Spleen (tissue), 11 donors: ENCODE data around the gene TMEM63C. TPM values are rescaled to one million over a fixed set of nuclear protein-coding genes. Genes with fewer than 3 reads are reported as not detected.

Experiments
- DNase-seq: peaks from one replicate; pipeline ENCODE4 v3.0.0-alpha.2; 2020
- H3K27ac ChIP-seq, 8 donors: fragments of 200-600 bp; sonication (generic) in 7 of 8; 1 replicate in 4 of 8; 2 replicates in 4 of 8; pipeline versions ENCODE4 v1.5.0 to v1.8.0; 2016 to 2021; ENCODE audit warnings: inconsistent platforms in 4 of 8, mild to moderate bottlenecking in 4 of 8, moderate library complexity in 1 of 8
- H3K27me3 ChIP-seq, 7 donors: fragments of 200-600 bp; sonication (generic) in 6 of 7; replicated peaks in 1 of 7; 1 replicate in 4 of 7; 2 replicates in 3 of 7; pipeline versions ENCODE4 v1.5.0 to v1.8.0; 2016 to 2021; ENCODE audit warnings: inconsistent platforms in 3 of 7, mild to moderate bottlenecking in 1 of 7
- H3K36me3 ChIP-seq, 6 donors: fragments of 200-600 bp; sonication (generic) in 5 of 6; 1 replicate in 4 of 6; 2 replicates in 2 of 6; pipeline versions ENCODE4 v1.5.0 to v1.8.0; 2016 to 2021; ENCODE audit warnings: inconsistent platforms in 2 of 6
- H3K4me1 ChIP-seq, 6 donors: fragments of 200-600 bp; sonication (generic) in 5 of 6; 1 replicate in 3 of 6; 2 replicates in 3 of 6; pipeline versions ENCODE4 v1.5.0 to v1.8.0; 2016 to 2021; ENCODE audit warnings: inconsistent platforms in 3 of 6
- H3K4me3 ChIP-seq, 8 donors: fragments of 200-600 bp; sonication (generic) in 7 of 8; 1 replicate in 4 of 8; 2 replicates in 4 of 8; pipeline versions ENCODE4 v1.5.0 to v1.8.0; 2016 to 2021; ENCODE audit warnings: inconsistent platforms in 4 of 8, mild to moderate bottlenecking in 4 of 8, moderate library complexity in 2 of 8
- H3K9me3 ChIP-seq, 8 donors: fragments of 200-600 bp; sonication (generic) in 7 of 8; 1 replicate in 4 of 8; 2 replicates in 4 of 8; pipeline versions ENCODE4 v1.5.0 to v1.8.0; 2016 to 2021; ENCODE audit warnings: inconsistent platforms in 4 of 8
- POLR2A ChIP-seq, 3 donors: fragments of 450-650 bp; IDR thresholded peaks; one replicate each; pipeline ENCODE4 v1.5.1; 2017; ENCODE audit warnings: antibody characterized with exemption in 3 of 3, mild to moderate bottlenecking in 1 of 3
- POLR2AphosphoS5 ChIP-seq, 3 donors: sonication (generic); formaldehyde crosslinking; IDR thresholded peaks; one replicate each; pipeline ENCODE4 v1.5.1; 2017; ENCODE audit warnings: antibody characterized with exemption in 3 of 3
- WGBS, 5 donors: extraction: QIAGEN DNeasy Blood & Tissue Kit in 3 of 5; methylation state at CpG; one replicate each; pipeline versions ENCODE4 v1.1.5 to v1.1.7; 2013 to 2018; 5-methylcytosine and 5-hydroxymethylcytosine counted together
- intact Hi-C: fragments of 100-400 bp; cut with DNase I; formaldehyde crosslinking; loops from one replicate; pipeline ENCODE4 v1.15.0; 2023; ENCODE audit warnings: low total_unique reads
- polyA plus RNA-seq, 3 donors: library from polyadenylated mRNA; stranded (reverse); fragments of 200-250 nt; gene quantifications; one replicate each; pipeline ENCODE4 v1.2.1, GENCODE V29; 2013
- total RNA-seq, 7 donors: library from RNA; depleted of rRNA in 3 of 7; stranded (reverse); fragments of >200 nt in 3 of 7; fragmentation: NEBNext Ultra II Directional in 4 of 7; extraction: Animal tissue kit (Norgen Biotek cat#: 25700) in 4 of 7; gene quantifications; one replicate each; pipeline versions ENCODE4 v1.1.0 to v1.2.1, GENCODE V29; 2016 to 2021
- TF ChIP-seq, protein P1 (sequence below), 11 experiments: fragments of 200-600 bp in 7 of 11; fragments of 450-650 bp in 4 of 11; sonication (generic) in 4 of 11; IDR thresholded peaks in 8 of 11; conservative IDR thresholded peaks in 3 of 11; 1 replicate in 7 of 11; 2 replicates in 4 of 11; pipeline versions ENCODE4 v1.4.0 to v1.8.0; 2016 to 2021; ENCODE audit warnings: antibody characterized with exemption in 11 of 11, inconsistent platforms in 4 of 11, mild to moderate bottlenecking in 1 of 11
- donor health status: healthy with polysubstance abuse.
- donor health status: DM: no; HTN: no; CAD: no; lungs with moderate emphysema.
- donor health status: DM: no; HTN: no; CAD: no.
- donor health status: Bipolar disorder and iron deficiency.
- donor health status: healthy.
- donor health status: DM: no; HTN: no; CAD: no.
- donor health status: DM: yes; HTN: yes; CAD: no.

The TMEM63C gene
- total and polyA plus RNA-seq, 10 donors = 0.20 to 13.4 (median 7.1) TPM

DNA sequence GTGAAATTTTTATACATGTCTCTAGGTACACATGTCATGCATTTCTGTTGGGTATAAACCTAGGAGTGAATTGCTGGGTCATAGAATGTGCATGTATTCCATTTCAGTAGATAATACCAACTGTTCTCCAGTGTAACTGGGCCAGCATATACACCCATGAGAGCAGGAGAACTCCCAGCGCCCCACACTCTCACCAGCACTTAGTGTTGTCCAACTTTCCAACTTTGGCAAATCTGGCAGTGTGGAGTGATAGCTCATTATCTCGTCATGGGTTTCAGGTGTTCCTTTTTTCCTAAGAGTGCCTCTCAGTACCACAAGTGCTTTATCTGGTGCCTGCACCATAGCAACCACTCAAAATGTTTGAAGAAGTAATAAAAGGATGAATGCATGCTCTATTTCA lies 49.3 kb downstream of the TMEM63C start:
- intact Hi-C loops = no loop called here
- Histone ChIP-seq H3K4me3 (no peak overlapping the region), H3K27ac (no peak overlapping the region), H3K4me1 (no peaks in the 10 kb centered on the region), H3K9me3 (peaks cover 0 to 8% (median 0%) of the 10 kb centered on the region in 8 donors), H3K36me3 (no peaks in the 10 kb centered on the region), H3K27me3 (no peaks in the 10 kb centered on the region)
- no peak for DNase-seq
- WGBS, 5 donors = 79 to 90% (median 85%) methylated on average over 2 of the region's 2 CpGs
- no peak for TF ChIP-seq POLR2A (IDR thresholded peaks at IDR 0.05)
- TF ChIP-seq, protein P1, sequence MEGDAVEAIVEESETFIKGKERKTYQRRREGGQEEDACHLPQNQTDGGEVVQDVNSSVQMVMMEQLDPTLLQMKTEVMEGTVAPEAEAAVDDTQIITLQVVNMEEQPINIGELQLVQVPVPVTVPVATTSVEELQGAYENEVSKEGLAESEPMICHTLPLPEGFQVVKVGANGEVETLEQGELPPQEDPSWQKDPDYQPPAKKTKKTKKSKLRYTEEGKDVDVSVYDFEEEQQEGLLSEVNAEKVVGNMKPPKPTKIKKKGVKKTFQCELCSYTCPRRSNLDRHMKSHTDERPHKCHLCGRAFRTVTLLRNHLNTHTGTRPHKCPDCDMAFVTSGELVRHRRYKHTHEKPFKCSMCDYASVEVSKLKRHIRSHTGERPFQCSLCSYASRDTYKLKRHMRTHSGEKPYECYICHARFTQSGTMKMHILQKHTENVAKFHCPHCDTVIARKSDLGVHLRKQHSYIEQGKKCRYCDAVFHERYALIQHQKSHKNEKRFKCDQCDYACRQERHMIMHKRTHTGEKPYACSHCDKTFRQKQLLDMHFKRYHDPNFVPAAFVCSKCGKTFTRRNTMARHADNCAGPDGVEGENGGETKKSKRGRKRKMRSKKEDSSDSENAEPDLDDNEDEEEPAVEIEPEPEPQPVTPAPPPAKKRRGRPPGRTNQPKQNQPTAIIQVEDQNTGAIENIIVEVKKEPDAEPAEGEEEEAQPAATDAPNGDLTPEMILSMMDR (IDR thresholded peaks at IDR 0.05 in 8 of 11, conservative IDR thresholded peaks at IDR 0.05 in 3 of 11) = no peak
- TF ChIP-seq POLR2AphosphoS5 (IDR thresholded peaks at IDR 0.05) = no peak

DNA sequence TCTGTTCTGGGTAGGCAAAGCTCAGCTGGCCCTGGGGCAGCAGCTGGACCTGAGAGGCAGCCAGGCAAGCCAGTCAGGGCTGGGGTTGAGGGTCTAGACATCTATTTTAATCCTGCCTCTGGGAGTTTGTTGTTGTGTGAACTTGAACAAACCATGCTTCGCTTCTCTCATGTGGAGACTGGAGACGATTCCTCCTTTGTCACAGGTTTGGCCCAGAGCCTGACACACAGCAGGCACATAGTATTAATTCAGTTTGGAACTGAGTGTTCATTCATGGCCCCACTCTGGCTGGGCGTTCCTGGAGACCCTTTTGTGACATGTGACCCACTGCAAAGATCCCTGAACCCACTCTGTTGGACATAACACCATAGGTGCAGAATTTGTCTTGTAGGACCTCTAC lies 50.1 kb downstream of the TMEM63C start:
- Histone ChIP-seq H3K9me3 (peaks cover 0 to 8% (median 0%) of the 10 kb centered on the region in 8 donors), H3K27me3 (no peaks in the 10 kb centered on the region), H3K27ac (no peak overlapping the region), H3K4me3 (no peak overlapping the region), H3K36me3 (no peaks in the 10 kb centered on the region), H3K4me1 (no peaks in the 10 kb centered on the region)
- DNase-seq = no peak
- intact Hi-C loops = no loop called here
- WGBS, 5 donors = 68 to 80% (median 79%) methylated on average over 3 of the region's 3 CpGs
- TF ChIP-seq, protein P1 (IDR thresholded peaks at IDR 0.05 in 8 of 11, conservative IDR thresholded peaks at IDR 0.05 in 3 of 11) = no peak
- TF ChIP-seq POLR2AphosphoS5 (IDR thresholded peaks at IDR 0.05) (no peak), POLR2A (IDR thresholded peaks at IDR 0.05) (no peak)

DNA sequence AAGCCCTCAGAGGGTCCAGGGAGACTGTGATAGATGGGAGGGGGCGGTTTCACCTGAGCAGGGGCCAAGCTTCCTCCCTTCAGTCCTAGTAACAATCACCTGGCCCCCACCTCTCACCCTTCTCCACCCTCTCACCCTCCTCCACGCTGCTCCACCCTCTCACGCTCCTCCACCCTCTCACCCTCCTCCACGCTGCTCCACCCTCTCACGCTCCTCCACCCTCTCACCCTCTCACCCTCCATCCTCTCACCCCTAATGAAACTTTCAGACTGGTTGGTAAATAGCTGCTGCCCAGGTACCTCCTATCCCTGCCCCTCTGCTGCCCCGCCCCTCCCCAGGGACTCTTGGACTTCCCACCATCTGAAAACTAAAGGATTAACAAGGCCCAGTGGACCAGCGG lies 55.2 kb downstream of the TMEM63C start:
- intact Hi-C loops = no loop called here
- 70 to 84% (median 78%) methylated on average over 6 to 7 of the region's 7 CpGs for WGBS, 5 donors
- no peaks in the 10 kb centered on the region for H3K4me1 ChIP-seq
- H3K27ac ChIP-seq = no peak overlapping the region
- TF ChIP-seq POLR2AphosphoS5 (IDR thresholded peaks at IDR 0.05) = no peak
- TF ChIP-seq, protein P1 (IDR thresholded peaks at IDR 0.05 in 8 of 11, conservative IDR thresholded peaks at IDR 0.05 in 3 of 11) = no peak
- no peak for TF ChIP-seq POLR2A (IDR thresholded peaks at IDR 0.05)
- DNase-seq = no peak
- no peak overlapping the region for H3K4me3 ChIP-seq
- H3K27me3 ChIP-seq = no peaks in the 10 kb centered on the region
- no peaks in the 10 kb centered on the region for H3K36me3 ChIP-seq
- H3K9me3 ChIP-seq = no peaks in the 10 kb centered on the region

DNA sequence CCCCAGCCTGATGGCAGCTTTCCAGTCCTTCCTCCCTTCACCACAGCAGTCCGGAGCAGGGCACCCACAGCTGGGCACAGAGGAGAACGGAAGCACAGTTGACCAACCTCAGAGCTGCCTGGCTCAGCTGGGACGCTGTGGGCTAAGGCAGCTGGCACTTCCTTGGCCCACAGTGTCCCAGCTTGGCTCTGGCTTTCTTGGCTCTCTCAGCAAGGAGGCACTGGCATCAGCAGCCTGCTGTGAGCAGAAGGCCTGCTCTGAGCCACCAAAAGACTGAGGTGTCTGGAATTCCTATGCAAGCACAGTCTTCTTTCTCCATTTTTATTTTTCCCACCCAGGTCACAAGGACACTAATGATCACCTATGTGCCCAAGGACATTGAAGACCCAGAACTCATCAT lies 56.8 kb downstream of the TMEM63C start:
- TF ChIP-seq POLR2AphosphoS5 (IDR thresholded peaks at IDR 0.05) (no peak), POLR2A (IDR thresholded peaks at IDR 0.05) (no peak)
- TF ChIP-seq, protein P1 (IDR thresholded peaks at IDR 0.05 in 8 of 11, conservative IDR thresholded peaks at IDR 0.05 in 3 of 11) = no peak
- Histone ChIP-seq H3K9me3 (no peaks in the 10 kb centered on the region), H3K27ac (no peak overlapping the region), H3K4me3 (no peak overlapping the region), H3K36me3 (no peaks in the 10 kb centered on the region), H3K27me3 (no peaks in the 10 kb centered on the region), H3K4me1 (peaks cover 0 to 11% (median 0%) of the 10 kb centered on the region in 6 donors)
- intact Hi-C loops = no loop called here
- DNase-seq = no peak
- WGBS, 5 donors = 71 to 96% (median 81%) methylated on average over 3 of the region's 3 CpGs
